Stimulated activated naive B cell treated with anti-CD40 and anti-IgM and Interleukin-4, amounts not matched to agents 10 μg/mL and 1 μg/mL and 100 μg/mL, for 72 hours (primary cell): ENCODE results near the gene CUL5.

Experiments
- ATAC-seq, 2 donors: fragments of 150-1000 bp; cut with Tn5 transposase; replicated peaks; 2 replicates each; pipeline ENCODE4 v1.10.0; 2021; ENCODE audit warnings: moderate library complexity in 1 of 2
- DNase-seq: peaks from one replicate; pipeline ENCODE4 v3.0.0; 2021
- H3K27ac Mint-ChIP-seq: one replicate; pipeline ENCODE4 v1.8.0; 2022; ENCODE audit warnings: mild to moderate bottlenecking, mixed read lengths
- H3K27me3 Mint-ChIP-seq, 2 donors: one replicate each; pipeline ENCODE4 v1.8.0; 2022; ENCODE audit warnings: mixed read lengths in 2 of 2
- H3K36me3 Mint-ChIP-seq, 2 donors: one replicate each; pipeline ENCODE4 v1.8.0; 2022; ENCODE audit warnings: mixed read lengths in 2 of 2, mild to moderate bottlenecking in 1 of 2
- H3K4me1 Mint-ChIP-seq, 2 donors: one replicate each; pipeline ENCODE4 v1.8.0; 2022; ENCODE audit warnings: mixed read lengths in 2 of 2, mild to moderate bottlenecking in 1 of 2
- H3K4me3 Mint-ChIP-seq, 2 donors: one replicate each; pipeline ENCODE4 v1.8.0; 2022; ENCODE audit warnings: mild to moderate bottlenecking in 2 of 2, mixed read lengths in 2 of 2, moderate library complexity in 1 of 2
- H3K9me3 Mint-ChIP-seq, 2 donors: one replicate each; pipeline ENCODE4 v1.8.0; 2022; ENCODE audit warnings: mixed read lengths in 2 of 2, mild to moderate bottlenecking in 1 of 2

CUL5 gene

GRCh38 chr11:108034952-108035351, 26.3 kb downstream of the CUL5 start:
- Mint-ChIP-seq H3K27me3 (no peaks in the 10 kb centered on the region), H3K27ac (no peak overlapping the region), H3K4me3 (no peak overlapping the region), H3K4me1 (peaks cover 11% of the 10 kb centered on the region in 2 donors), H3K36me3 (peaks cover 27 to 45% of the 10 kb centered on the region in 2 donors), H3K9me3 (peaks cover 4 to 5% of the 10 kb centered on the region in 2 donors)
- ATAC-seq (no peak), DNase-seq (no peak)

- Mint-ChIP-seq H3K27me3 (no peaks in the 10 kb centered on the region), H3K27ac (no peak overlapping the region), H3K36me3 (peaks cover 23 to 41% of the 10 kb centered on the region in 2 donors), H3K4me1 (peaks cover 11% of the 10 kb centered on the region in 2 donors), H3K4me3 (no peak overlapping the region), H3K9me3 (peaks cover 4 to 5% of the 10 kb centered on the region in 2 donors)
- ATAC-seq (no peak), DNase-seq (no peak)
Measured at GRCh38 chr11:108035690-108036089, 27.0 kb downstream of the CUL5 start.

- no peaks in the 10 kb centered on the region for H3K9me3 Mint-ChIP-seq
Measured at GRCh38 chr11:108037211-108037610, 28.5 kb downstream of the CUL5 start.

DNA sequence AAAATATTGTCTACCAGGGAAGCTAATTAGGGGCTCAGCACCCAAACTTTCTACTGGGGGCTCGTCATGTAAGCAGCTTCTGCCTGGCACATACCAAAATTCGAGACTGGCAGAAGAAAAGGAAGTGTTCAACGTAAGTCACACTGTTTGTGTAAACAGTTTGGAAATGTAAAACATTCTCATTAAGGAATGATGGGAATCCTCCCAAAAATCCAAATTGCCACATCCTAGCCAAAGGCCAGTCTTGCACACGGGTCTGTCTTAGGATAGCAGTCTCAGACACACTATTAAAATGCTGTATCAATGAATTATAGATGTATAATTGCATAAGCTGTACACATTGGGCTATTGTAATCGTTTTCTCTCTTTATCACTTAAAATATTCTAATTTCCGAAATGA, 28.9 kb downstream of the CUL5 start:
- Mint-ChIP-seq H3K36me3 (peaks cover 12 to 28% of the 10 kb centered on the region in 2 donors), H3K27me3 (no peaks in the 10 kb centered on the region), H3K9me3 (no peaks in the 10 kb centered on the region), H3K4me1 (peaks cover 2 to 3% of the 10 kb centered on the region in 2 donors), H3K27ac (no peak overlapping the region), H3K4me3 (no peak overlapping the region)
- DNase-seq (no peak), ATAC-seq (no peak)

More at GRCh38 chr11:108037211-108037610, 28.5 kb downstream of the CUL5 start:
- H3K27ac Mint-ChIP-seq = peak overlapping the region; percentile 25
- no peaks in the 10 kb centered on the region for H3K27me3 Mint-ChIP-seq
- H3K4me1 Mint-ChIP-seq = peaks cover 3 to 8% of the 10 kb centered on the region in 2 donors
- ATAC-seq = no peak
- peaks cover 15 to 28% of the 10 kb centered on the region in 2 donors for H3K36me3 Mint-ChIP-seq
- no peak for DNase-seq
- H3K4me3 Mint-ChIP-seq = no peak overlapping the region

GRCh38 chr11:108048269-108048668, 39.6 kb downstream of the CUL5 start:
- Mint-ChIP-seq H3K4me1 (peaks cover 1 to 4% of the 10 kb centered on the region in 2 donors), H3K36me3 (peaks cover 18 to 24% of the 10 kb centered on the region in 2 donors)

DNA sequence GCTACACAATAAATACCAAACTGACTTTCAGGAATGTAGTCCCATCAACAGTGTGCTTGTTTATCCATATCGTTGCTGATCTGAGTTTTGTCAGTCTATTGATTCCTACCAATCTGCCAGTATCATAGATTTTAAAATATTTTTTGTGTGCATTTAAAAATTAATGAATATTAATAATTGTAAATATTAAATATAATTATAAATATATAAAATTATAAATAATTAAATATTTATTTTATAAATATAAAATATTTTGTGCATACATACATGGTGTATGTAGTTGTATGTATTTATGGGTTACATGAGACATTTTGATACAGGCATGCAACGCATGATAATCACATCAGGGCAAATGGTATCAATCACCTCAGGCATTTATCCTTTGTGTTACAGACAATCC, 53.6 kb downstream of the CUL5 start:
- ATAC-seq = no peak

More at GRCh38 chr11:108048269-108048668, 39.6 kb downstream of the CUL5 start:
- no peak overlapping the region for H3K27ac Mint-ChIP-seq
- DNase-seq (no peak), ATAC-seq (no peak)
- H3K4me3 Mint-ChIP-seq = no peak overlapping the region
- no peaks in the 10 kb centered on the region for H3K9me3 Mint-ChIP-seq
- H3K27me3 Mint-ChIP-seq = no peaks in the 10 kb centered on the region

GRCh38 chr11:108063410-108063809, 54.7 kb downstream of the CUL5 start:
- no peak for DNase-seq
- H3K27ac Mint-ChIP-seq = no peak overlapping the region
- H3K9me3 Mint-ChIP-seq = peaks cover 2 to 3% of the 10 kb centered on the region in 2 donors
- no peaks in the 10 kb centered on the region for H3K4me1 Mint-ChIP-seq
- no peak for ATAC-seq
- peaks cover 34 to 53% of the 10 kb centered on the region in 2 donors for H3K36me3 Mint-ChIP-seq
- H3K4me3 Mint-ChIP-seq = no peak overlapping the region
- no peaks in the 10 kb centered on the region for H3K27me3 Mint-ChIP-seq

More for the DNA sequence above, 53.6 kb downstream of the CUL5 start:
- DNase-seq = no peak
- H3K9me3 Mint-ChIP-seq = peaks cover 2 to 3% of the 10 kb centered on the region in 2 donors
- H3K27ac Mint-ChIP-seq = no peak overlapping the region
- no peaks in the 10 kb centered on the region for H3K27me3 Mint-ChIP-seq
- no peak overlapping the region for H3K4me3 Mint-ChIP-seq
- H3K4me1 Mint-ChIP-seq = no peaks in the 10 kb centered on the region
- H3K36me3 Mint-ChIP-seq = peaks cover 39 to 58% of the 10 kb centered on the region in 2 donors

GRCh38 chr11:108069947-108070346, 61.2 kb downstream of the CUL5 start:
- Mint-ChIP-seq H3K4me3 (no peak overlapping the region), H3K4me1 (peaks cover 4 to 11% of the 10 kb centered on the region in 2 donors), H3K9me3 (no peaks in the 10 kb centered on the region), H3K36me3 (peaks cover 15 to 32% of the 10 kb centered on the region in 2 donors), H3K27ac (no peak overlapping the region), H3K27me3 (no peaks in the 10 kb centered on the region)
- ATAC-seq (no peak), DNase-seq (no peak)

DNA sequence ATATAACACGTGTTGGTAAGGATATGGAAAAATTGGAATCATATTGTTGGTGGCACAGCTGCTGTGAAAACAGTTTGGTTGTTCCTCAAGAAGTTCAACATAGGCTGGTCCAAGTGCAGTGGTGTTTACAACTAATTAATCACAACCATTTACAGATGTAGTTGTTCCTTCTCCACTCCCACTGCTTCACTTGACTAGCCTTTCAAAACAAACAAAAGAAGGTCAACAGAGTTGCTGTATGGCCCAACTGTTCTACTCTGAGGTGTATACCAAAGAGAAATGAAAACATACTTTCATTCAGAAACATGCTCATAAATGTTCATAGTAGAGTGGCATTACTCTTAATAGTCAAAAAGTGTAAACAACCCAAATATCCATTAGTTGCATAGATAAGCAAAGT, 76.1 kb downstream of the CUL5 start:
- DNase-seq (no peak), ATAC-seq (no peak)
- H3K4me1 Mint-ChIP-seq = no peaks in the 10 kb centered on the region
- H3K27ac Mint-ChIP-seq = no peak overlapping the region
- H3K9me3 Mint-ChIP-seq = no peaks in the 10 kb centered on the region
- no peak overlapping the region for H3K4me3 Mint-ChIP-seq
- peaks cover 48 to 58% of the 10 kb centered on the region in 2 donors for H3K36me3 Mint-ChIP-seq
- no peaks in the 10 kb centered on the region for H3K27me3 Mint-ChIP-seq

DNA sequence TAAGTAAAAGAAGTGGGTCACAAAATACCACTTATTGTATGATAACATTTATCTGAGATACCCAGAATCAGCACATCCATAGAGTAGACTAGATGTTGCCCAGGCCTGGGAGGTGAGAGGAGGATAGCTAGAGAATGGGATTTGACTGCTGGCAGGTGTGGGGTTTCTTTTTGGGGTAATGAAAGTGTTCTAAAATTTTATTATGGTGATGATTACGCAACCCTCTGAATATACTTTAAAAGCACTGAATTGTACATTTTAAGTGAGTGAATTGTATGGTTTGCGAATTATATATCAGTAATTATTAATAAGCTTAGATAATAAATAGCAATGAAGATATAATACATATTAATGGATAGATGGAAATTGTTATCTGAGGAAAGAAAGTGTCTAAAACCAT, 77.0 kb downstream of the CUL5 start:
- no peaks in the 10 kb centered on the region for H3K27me3 Mint-ChIP-seq
- peaks cover 40 to 49% of the 10 kb centered on the region in 2 donors for H3K36me3 Mint-ChIP-seq
- H3K27ac Mint-ChIP-seq = no peak overlapping the region
- ATAC-seq = no peak
- DNase-seq = no peak
- no peaks in the 10 kb centered on the region for H3K9me3 Mint-ChIP-seq
- no peaks in the 10 kb centered on the region for H3K4me1 Mint-ChIP-seq
- H3K4me3 Mint-ChIP-seq = no peak overlapping the region

- Mint-ChIP-seq H3K4me1 (no peaks in the 10 kb centered on the region), H3K36me3 (peaks cover 28 to 37% of the 10 kb centered on the region in 2 donors), H3K27ac (no peak overlapping the region), H3K27me3 (no peaks in the 10 kb centered on the region), H3K9me3 (no peaks in the 10 kb centered on the region), H3K4me3 (no peak overlapping the region)
- ATAC-seq (no peak), DNase-seq (no peak)
Measured at GRCh38 chr11:108092134-108092533, 83.4 kb downstream of the CUL5 start.

DNA sequence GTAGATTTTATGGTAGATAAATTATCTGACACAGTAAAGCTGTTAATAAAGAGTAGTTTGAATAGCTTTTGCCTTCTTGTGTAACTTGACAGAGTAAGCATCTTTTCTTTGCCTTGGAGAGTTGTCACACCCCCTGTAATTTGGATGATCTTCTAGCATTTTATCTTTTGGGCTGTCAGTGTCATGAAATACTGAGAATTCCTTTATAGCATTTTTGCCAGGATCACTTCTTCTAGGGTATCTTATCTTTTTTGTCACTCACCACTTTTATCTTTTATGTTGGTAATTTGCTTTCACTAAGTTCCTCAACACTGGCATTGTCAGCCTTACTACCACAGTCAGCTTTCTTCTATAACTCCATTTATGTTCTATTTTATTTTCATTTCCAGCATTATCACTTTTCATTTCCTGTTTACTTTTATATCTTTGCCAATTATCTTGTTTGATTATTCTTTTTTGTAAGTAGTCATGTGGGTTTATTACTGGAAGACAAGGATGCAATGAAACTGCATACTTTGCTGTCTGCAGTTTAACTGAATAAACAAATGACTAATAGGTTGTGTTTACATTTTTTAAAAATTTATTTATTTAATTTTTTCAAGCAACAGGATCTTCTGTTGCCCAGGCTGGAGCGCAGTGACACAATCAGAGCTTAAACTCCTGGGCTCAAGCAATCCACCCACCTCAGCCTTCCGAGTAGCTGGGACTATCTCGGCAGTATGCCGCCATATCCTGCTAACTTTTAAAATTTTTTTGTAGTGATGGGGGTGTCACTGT, 84.6 kb downstream of the CUL5 start:
- Mint-ChIP-seq H3K9me3 (no peaks in the 10 kb centered on the region), H3K4me1 (no peaks in the 10 kb centered on the region), H3K27me3 (no peaks in the 10 kb centered on the region), H3K27ac (no peak overlapping the region), H3K36me3 (peaks cover 33 to 42% of the 10 kb centered on the region in 2 donors), H3K4me3 (no peak overlapping the region)
- DNase-seq (no peak), ATAC-seq (no peak)

- H3K27me3 Mint-ChIP-seq = no peaks in the 10 kb centered on the region
- no peak overlapping the region for H3K4me3 Mint-ChIP-seq
- no peak for DNase-seq
- peaks cover 22 to 37% of the 10 kb centered on the region in 2 donors for H3K36me3 Mint-ChIP-seq
- H3K9me3 Mint-ChIP-seq = no peaks in the 10 kb centered on the region
- no peak for ATAC-seq
- no peaks in the 10 kb centered on the region for H3K4me1 Mint-ChIP-seq
- no peak overlapping the region for H3K27ac Mint-ChIP-seq
Measured at GRCh38 chr11:108097179-108097578, 88.5 kb downstream of the CUL5 start.

- Mint-ChIP-seq H3K4me3 (no peak overlapping the region), H3K36me3 (peaks cover 12 to 17% of the 10 kb centered on the region in 2 donors), H3K27ac (no peak overlapping the region), H3K4me1 (no peaks in the 10 kb centered on the region), H3K27me3 (no peaks in the 10 kb centered on the region), H3K9me3 (no peaks in the 10 kb centered on the region)
- DNase-seq (no peak), ATAC-seq (no peak)
Measured at GRCh38 chr11:108101090-108101775, 92.5 kb downstream of the CUL5 start.

DNA sequence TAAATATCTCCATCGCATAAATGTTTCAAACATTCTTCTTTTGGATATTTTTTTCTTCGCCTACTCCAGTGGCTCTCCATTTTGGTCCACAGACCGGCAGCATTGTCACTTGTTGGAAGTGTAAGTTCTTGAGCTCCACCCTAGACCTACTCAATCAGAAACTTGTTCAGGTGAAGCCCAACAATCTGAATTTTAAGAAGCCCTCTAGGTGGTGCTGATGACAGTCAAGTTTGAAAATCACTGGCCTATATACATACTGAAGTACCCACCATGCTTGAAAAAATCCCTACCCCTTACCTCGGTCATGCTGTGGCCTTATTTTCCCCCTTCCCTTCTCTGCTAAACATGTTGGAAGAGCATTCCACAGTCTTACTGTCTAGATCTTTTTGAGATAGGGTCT, 102.4 kb downstream of the CUL5 start:
- H3K4me3 Mint-ChIP-seq = no peak overlapping the region
- DNase-seq (no peak), ATAC-seq (no peak)
- no peaks in the 10 kb centered on the region for H3K9me3 Mint-ChIP-seq
- no peaks in the 10 kb centered on the region for H3K27me3 Mint-ChIP-seq
- peaks cover 6 to 7% of the 10 kb centered on the region in 2 donors for H3K36me3 Mint-ChIP-seq
- no peak overlapping the region for H3K27ac Mint-ChIP-seq
- peaks cover 0 to 2% of the 10 kb centered on the region in 2 donors for H3K4me1 Mint-ChIP-seq
